Fibroblast of peridontal ligament (primary cell): ENCODE measurements around the gene SLC25A13.

Source experiments
- DNase-seq: peaks from one replicate; pipeline ENCODE4 v3.0.0-alpha.2; 2010; ENCODE audit errors: extremely low read depth

The SLC25A13 gene

GRCh38 chr7:96203786-96204185, 118.1 kb downstream of the SLC25A13 start:
- DNase-seq, result no peak

GRCh38 chr7:96202102-96202501, 119.8 kb downstream of the SLC25A13 start:
- peak; percentile 6 for DNase-seq

GRCh38 chr7:96200740-96201139, 121.2 kb downstream of the SLC25A13 start:
- no peak for DNase-seq

- peak; percentile 55 for DNase-seq
Observed at GRCh38 chr7:96199421-96199820, 122.5 kb downstream of the SLC25A13 start.

- DNase-seq, result no peak
Observed at GRCh38 chr7:96198047-96198636, 123.8 kb downstream of the SLC25A13 start.

- DNase-seq, result no peak
Observed at GRCh38 chr7:96196676-96197075, 125.2 kb downstream of the SLC25A13 start.

GRCh38 chr7:96189129-96189820, 132.6 kb downstream of the SLC25A13 start:
- peak; percentile 67 for DNase-seq

GRCh38 chr7:96188591-96188991, 133.3 kb downstream of the SLC25A13 start:
- peak; percentile 53 for DNase-seq

- DNase-seq, result no peak
Observed at GRCh38 chr7:96188174-96188581, 133.7 kb downstream of the SLC25A13 start.

GRCh38 chr7:96187735-96188134, 134.2 kb downstream of the SLC25A13 start:
- no peak for DNase-seq

GRCh38 chr7:96184783-96185182, 137.1 kb downstream of the SLC25A13 start:
- DNase-seq, result no peak

- DNase-seq, result peak; percentile 5
Observed at GRCh38 chr7:96183163-96183670, 138.7 kb downstream of the SLC25A13 start.

GRCh38 chr7:96182424-96183158, 139.3 kb downstream of the SLC25A13 start:
- no peak for DNase-seq

- DNase-seq, result no peak
Observed at GRCh38 chr7:96181174-96181573, 140.7 kb downstream of the SLC25A13 start.

- DNase-seq, result peak; percentile 48
Observed at GRCh38 chr7:96179837-96180236, 142.1 kb downstream of the SLC25A13 start.

GRCh38 chr7:96179341-96179740, 142.6 kb downstream of the SLC25A13 start:
- peak; percentile 55 for DNase-seq

GRCh38 chr7:96178581-96178980, 143.3 kb downstream of the SLC25A13 start:
- DNase-seq, result no peak

- DNase-seq, result no peak
Observed at GRCh38 chr7:96177353-96177752, 144.5 kb downstream of the SLC25A13 start.

- DNase-seq, result no peak
Observed at GRCh38 chr7:96174812-96175211, 147.1 kb downstream of the SLC25A13 start.

GRCh38 chr7:96173781-96174180, 148.1 kb downstream of the SLC25A13 start:
- DNase-seq, result no peak

- peak; percentile 81 for DNase-seq
Observed at GRCh38 chr7:96169439-96169838, 152.5 kb downstream of the SLC25A13 start.

GRCh38 chr7:96167424-96167823, 154.5 kb downstream of the SLC25A13 start:
- DNase-seq, result no peak

GRCh38 chr7:96161897-96162296, 160.0 kb downstream of the SLC25A13 start:
- DNase-seq, result no peak
